Rectal smooth muscle tissue (tissue), 1 donor: Measurements from ENCODE around the gene PRR33.

Source experiments
- H3K27ac ChIP-seq: one replicate; pipeline ENCODE4 v1.7.0; 2013; ENCODE audit warnings: low read depth, low read length, inconsistent platforms
- H3K27me3 ChIP-seq: one replicate; pipeline ENCODE4 v1.7.0; 2013; ENCODE audit warnings: low read length; ENCODE audit not compliant: control insufficient read depth, insufficient read depth
- H3K36me3 ChIP-seq: one replicate; pipeline ENCODE4 v1.7.0; 2013; ENCODE audit warnings: low read length; ENCODE audit not compliant: control insufficient read depth, insufficient read depth
- H3K4me1 ChIP-seq: one replicate; pipeline ENCODE4 v1.7.0; 2013; ENCODE audit warnings: low read length; ENCODE audit not compliant: control insufficient read depth, insufficient read depth
- H3K4me3 ChIP-seq: one replicate; pipeline ENCODE4 v1.7.0; 2013; ENCODE audit warnings: low read length
- H3K9ac ChIP-seq: one replicate; pipeline ENCODE4 v1.7.0; 2013; ENCODE audit warnings: low read length

PRR33 gene

GRCh38 chr11:1870721-1871466 lies 20.8 kb downstream of the PRR33 start:
- Histone ChIP-seq H3K27me3 (peaks cover 5% of the 10 kb centered on the region), H3K9ac (no peak overlapping the region), H3K36me3 (no peaks in the 10 kb centered on the region), H3K4me1 (no peaks in the 10 kb centered on the region), H3K4me3 (peak overlapping the region; percentile 25), H3K27ac (peak overlapping the region; percentile 6)

GRCh38 chr11:1870326-1870696 lies 21.4 kb downstream of the PRR33 start:
- H3K4me3 ChIP-seq: peak overlapping the region; percentile 37
- no peak overlapping the region for H3K9ac ChIP-seq
- H3K4me1 ChIP-seq: peaks cover under 1% of the 10 kb centered on the region
- no peaks in the 10 kb centered on the region for H3K36me3 ChIP-seq
- H3K27me3 ChIP-seq: peaks cover 5% of the 10 kb centered on the region
- peak overlapping the region; percentile 6 for H3K27ac ChIP-seq

GRCh38 chr11:1869427-1870325 lies 22.0 kb downstream of the PRR33 start:
- H3K9ac ChIP-seq: no peak overlapping the region
- H3K36me3 ChIP-seq: no peaks in the 10 kb centered on the region
- H3K4me3 ChIP-seq: peak overlapping the region; percentile 37
- H3K4me1 ChIP-seq: peaks cover 6% of the 10 kb centered on the region
- H3K27me3 ChIP-seq: peaks cover 5% of the 10 kb centered on the region
- H3K27ac ChIP-seq: no peak overlapping the region

- peaks cover 5% of the 10 kb centered on the region for H3K27me3 ChIP-seq
- peak overlapping the region; percentile 6 for H3K27ac ChIP-seq
- no peaks in the 10 kb centered on the region for H3K36me3 ChIP-seq
- peaks cover 13% of the 10 kb centered on the region for H3K4me1 ChIP-seq
- no peak overlapping the region for H3K9ac ChIP-seq
- peak overlapping the region; percentile 37 for H3K4me3 ChIP-seq
Measured at GRCh38 chr11:1868636-1869291, 22.9 kb downstream of the PRR33 start.

- Histone ChIP-seq H3K4me3 (peak overlapping the region; percentile 0), H3K9ac (no peak overlapping the region), H3K4me1 (peaks cover 19% of the 10 kb centered on the region), H3K27ac (no peak overlapping the region), H3K27me3 (peaks cover 5% of the 10 kb centered on the region), H3K36me3 (no peaks in the 10 kb centered on the region)
Measured at GRCh38 chr11:1868056-1868635, 23.5 kb downstream of the PRR33 start.

GRCh38 chr11:1867381-1867780 lies 24.3 kb downstream of the PRR33 start:
- Histone ChIP-seq H3K9ac (no peak overlapping the region), H3K36me3 (no peaks in the 10 kb centered on the region), H3K27me3 (peaks cover 5% of the 10 kb centered on the region), H3K4me1 (peaks cover 22% of the 10 kb centered on the region), H3K27ac (no peak overlapping the region), H3K4me3 (peak overlapping the region; percentile 9)

- Histone ChIP-seq H3K4me1 (peaks cover 22% of the 10 kb centered on the region), H3K36me3 (no peaks in the 10 kb centered on the region), H3K4me3 (no peak overlapping the region), H3K27me3 (peaks cover 5% of the 10 kb centered on the region), H3K9ac (no peak overlapping the region), H3K27ac (no peak overlapping the region)
Measured at GRCh38 chr11:1866776-1867175, 24.9 kb downstream of the PRR33 start.

GRCh38 chr11:1866226-1866625 lies 25.5 kb downstream of the PRR33 start:
- no peak overlapping the region for H3K27ac ChIP-seq
- peaks cover 22% of the 10 kb centered on the region for H3K4me1 ChIP-seq
- peaks cover 5% of the 10 kb centered on the region for H3K27me3 ChIP-seq
- H3K36me3 ChIP-seq: no peaks in the 10 kb centered on the region
- no peak overlapping the region for H3K9ac ChIP-seq
- H3K4me3 ChIP-seq: peak overlapping the region; percentile 18

GRCh38 chr11:1864831-1865665 lies 26.6 kb downstream of the PRR33 start:
- no peak overlapping the region for H3K9ac ChIP-seq

GRCh38 chr11:1864231-1864630 lies 27.5 kb downstream of the PRR33 start:
- no peak overlapping the region for H3K9ac ChIP-seq
- no peaks in the 10 kb centered on the region for H3K36me3 ChIP-seq
- H3K27ac ChIP-seq: peak overlapping the region; percentile 80
- peaks cover 22% of the 10 kb centered on the region for H3K4me1 ChIP-seq
- H3K27me3 ChIP-seq: no peaks in the 10 kb centered on the region
- H3K4me3 ChIP-seq: peak overlapping the region; percentile 54

More at GRCh38 chr11:1864831-1865665, 26.6 kb downstream of the PRR33 start:
- H3K4me1 ChIP-seq: peaks cover 22% of the 10 kb centered on the region
- no peaks in the 10 kb centered on the region for H3K36me3 ChIP-seq
- H3K27me3 ChIP-seq: no peaks in the 10 kb centered on the region
- peak overlapping the region; percentile 80 for H3K27ac ChIP-seq
- H3K4me3 ChIP-seq: peak overlapping the region; percentile 54

- Histone ChIP-seq H3K4me3 (peak overlapping the region; percentile 54), H3K27ac (peak overlapping the region; percentile 80), H3K36me3 (no peaks in the 10 kb centered on the region), H3K27me3 (no peaks in the 10 kb centered on the region), H3K9ac (no peak overlapping the region), H3K4me1 (peaks cover 22% of the 10 kb centered on the region)
Measured at GRCh38 chr11:1863352-1864216, 28.1 kb downstream of the PRR33 start.
